HepG2 (cell line): Measurements from ENCODE around the gene MRPL34. TPM values are rescaled to one million over a fixed set of nuclear protein-coding genes. Genes with fewer than 3 reads are reported as not detected.

Experiments
- ARHGAP35 ChIP-seq: sonication (generic); formaldehyde crosslinking; IDR thresholded peaks from 2 replicates; pipeline ENCODE4 v1.9.0; 2022; ENCODE audit warnings: mild to moderate bottlenecking, inconsistent platforms, moderate library complexity, missing genetic modification reagents, borderline replicate concordance
- CCDC6 ChIP-seq: sonication (generic); formaldehyde crosslinking; IDR thresholded peaks from 2 replicates; pipeline ENCODE4 v1.8.1; 2022; ENCODE audit warnings: mild to moderate bottlenecking, missing genetic modification reagents, moderate library complexity
- EED ChIP-seq: sonication (generic); formaldehyde crosslinking; IDR thresholded peaks from 2 replicates; pipeline ENCODE4 v1.5.0; 2020; ENCODE audit warnings: mild to moderate bottlenecking, missing genetic modification reagents
- KLF6 ChIP-seq: IDR thresholded peaks from 2 replicates; pipeline ENCODE4 v1.8.0; 2016; ENCODE audit warnings: missing biosample characterization, missing genetic modification reagents
- PAXIP1 ChIP-seq: sonication (generic); formaldehyde crosslinking; conservative IDR thresholded peaks from 2 replicates; pipeline ENCODE4 v1.4.0; 2020; ENCODE audit warnings: mild to moderate bottlenecking, missing genetic modification reagents, moderate library complexity
- PHB2 ChIP-seq: fragments of 450-650 bp; IDR thresholded peaks from 2 replicates; pipeline ENCODE4 v1.6.1; 2018; ENCODE audit not compliant: partially characterized antibody
- POGK ChIP-seq: sonication (generic); formaldehyde crosslinking; conservative IDR thresholded peaks from 2 replicates; pipeline ENCODE4 v1.8.0; 2022; ENCODE audit warnings: mild to moderate bottlenecking, moderate library complexity, missing genetic modification reagents
- RNF2 ChIP-seq: fragments of 450-650 bp; conservative IDR thresholded peaks from 2 replicates; pipeline ENCODE4 v1.6.1; 2016; ENCODE audit warnings: low read depth
- SP4 ChIP-seq: sonication (generic); formaldehyde crosslinking; IDR thresholded peaks from 2 replicates; pipeline ENCODE4 v1.8.1; 2023; ENCODE audit warnings: mild to moderate bottlenecking, missing genetic modification reagents
- XRCC5 ChIP-seq: fragments of 200-400 bp; formaldehyde crosslinking; optimal IDR thresholded peaks from 2 replicates; pipeline ENCODE3; 2017; ENCODE audit warnings: mild to moderate bottlenecking, low read length
- ZBTB14 ChIP-seq: sonication (generic); formaldehyde crosslinking; IDR thresholded peaks from 2 replicates; pipeline ENCODE4 v1.4.0; 2020; ENCODE audit warnings: missing genetic modification reagents
- ZFP41 ChIP-seq: sonication (generic); formaldehyde crosslinking; IDR thresholded peaks from 2 replicates; pipeline ENCODE4 v1.4.0; 2020; ENCODE audit warnings: mild to moderate bottlenecking, missing genetic modification reagents, borderline replicate concordance
- ZMAT5 ChIP-seq: sonication (generic); formaldehyde crosslinking; IDR thresholded peaks from 2 replicates; pipeline ENCODE4 v1.5.0; 2020; ENCODE audit warnings: mild to moderate bottlenecking, low read depth, missing genetic modification reagents, borderline replicate concordance
- ZNF280B ChIP-seq: sonication (generic); formaldehyde crosslinking; IDR thresholded peaks from 2 replicates; pipeline ENCODE4 v1.5.0; 2020; ENCODE audit warnings: missing genetic modification reagents, mild to moderate bottlenecking, borderline replicate concordance
- ZNF576 ChIP-seq: sonication (generic); formaldehyde crosslinking; IDR thresholded peaks from 2 replicates; pipeline ENCODE4 v1.4.0; 2020; ENCODE audit warnings: mild to moderate bottlenecking, missing genetic modification reagents
- ZNF75D ChIP-seq: sonication (generic); formaldehyde crosslinking; IDR thresholded peaks from 2 replicates; pipeline ENCODE4 v1.8.1; 2023; ENCODE audit warnings: missing genetic modification reagents, mild to moderate bottlenecking, borderline replicate concordance
- ZNF776 ChIP-seq: sonication (generic); formaldehyde crosslinking; IDR thresholded peaks from 2 replicates; pipeline ENCODE4 v1.4.0; 2020; ENCODE audit warnings: mild to moderate bottlenecking, missing genetic modification reagents
- ZSCAN9 ChIP-seq: IDR thresholded peaks from 2 replicates; pipeline ENCODE4 v1.6.1; 2016; ENCODE audit warnings: borderline replicate concordance
- polyA plus RNA-seq, 8 experiments: library from polyadenylated mRNA; depleted of rRNA in 3 of 8; stranded (reverse) in 7 of 8; unstranded in 1 of 8; fragments of >200 nt; fragmentation: Illumina TruSeq in 4 of 8; extraction: Trizol in 4 of 8; gene quantifications; 2 replicates each; pipeline versions ENCODE4 v1.2.1 to v1.2.3, GENCODE V29; 2011 to 2016; ENCODE audit warnings: low read depth in 4 of 8, missing spikeins in 1 of 8, mixed read lengths in 1 of 8; ENCODE audit not compliant: insufficient read depth in 1 of 8
- total RNA-seq, 5 experiments: library from RNA; depleted of rRNA; stranded (reverse); fragments of >200 nt; fragmentation: Illumina TruSeq; extraction: Trizol; gene quantifications; 2 replicates each; pipeline ENCODE4 v1.2.3, GENCODE V29; 2016; ENCODE audit warnings: low read depth in 1 of 5
- TF ChIP-seq, protein P1 (sequence below): sonication (generic); IDR thresholded peaks from 2 replicates; pipeline ENCODE4 v1.6.1; 2016; ENCODE audit warnings: low read depth, borderline replicate concordance

The MRPL34 gene
- total and polyA plus RNA-seq, 2 of the 13 experiments (the other 11 are each of a cell fraction or from before 2014, with no cell fraction given): 74.0 to 77.3 TPM

DNA sequence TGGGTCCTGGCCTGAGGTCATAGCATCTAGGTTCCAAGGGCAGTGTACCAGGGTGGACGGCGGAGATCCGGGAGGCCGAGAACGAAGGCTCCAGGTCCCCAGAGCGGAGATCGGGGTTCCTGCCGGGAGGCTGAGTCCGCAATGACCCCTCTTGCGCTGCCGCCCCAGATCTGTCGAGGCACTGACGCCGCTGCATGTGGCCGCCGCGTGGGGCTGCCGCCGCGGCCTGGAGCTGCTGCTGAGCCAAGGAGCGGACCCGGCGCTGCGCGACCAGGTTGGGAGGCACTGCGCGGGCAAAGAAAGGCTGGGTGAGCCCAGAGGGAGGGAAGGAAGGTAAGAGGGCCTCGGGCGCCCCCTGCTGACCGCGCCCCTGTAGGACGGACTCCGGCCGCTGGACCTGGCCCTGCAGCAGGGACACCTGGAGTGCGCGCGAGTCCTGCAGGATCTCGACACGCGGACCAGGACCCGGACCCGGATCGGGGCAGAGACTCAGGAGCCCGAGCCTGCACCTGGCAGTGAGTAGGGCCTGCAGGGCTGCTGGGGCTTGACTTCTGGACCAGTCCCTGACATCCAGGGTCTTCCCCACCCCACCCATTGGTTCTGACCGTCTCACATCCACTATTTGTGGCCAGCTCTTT, 23.1 kb upstream of the MRPL34 start (continued):
- TF ChIP-seq ZSCAN9 (CRISPR knock-in tag) (no peak), ZNF576 (0 out of 2 replicates have a peak, but pooled peaks have one; percentile 69), POGK (CRISPR knock-in tag) (peak; percentile 82), SP4 (CRISPR knock-in tag) (peak; percentile 42; the same call in 1 of the 2 replicates), CCDC6 (peak; percentile 78), ZBTB14 (CRISPR knock-in tag) (peak; percentile 50; the same call in 1 of the 2 replicates), KLF6 (0 out of 2 replicates have a peak, but pooled peaks have one; percentile 27), ZNF280B (0 out of 2 replicates have a peak, but pooled peaks have one; percentile 45), ZMAT5 (CRISPR knock-in tag) (no peak), ZFP41 (CRISPR knock-in tag) (0 out of 2 replicates have a peak, but pooled peaks have one; percentile 24), PHB2 (no peak), EED (CRISPR knock-in tag) (no peak), ZNF776 (CRISPR knock-in tag) (peak; percentile 84), ARHGAP35 (CRISPR knock-in tag) (peak; percentile 56; the same call in 1 of the 2 replicates), RNF2 (no peak), XRCC5 (peak; percentile 40), ZNF75D (CRISPR knock-in tag) (no peak), PAXIP1 (CRISPR knock-in tag) (peak; percentile 25; the same call in 1 of the 2 replicates)
- TF ChIP-seq, protein P1, sequence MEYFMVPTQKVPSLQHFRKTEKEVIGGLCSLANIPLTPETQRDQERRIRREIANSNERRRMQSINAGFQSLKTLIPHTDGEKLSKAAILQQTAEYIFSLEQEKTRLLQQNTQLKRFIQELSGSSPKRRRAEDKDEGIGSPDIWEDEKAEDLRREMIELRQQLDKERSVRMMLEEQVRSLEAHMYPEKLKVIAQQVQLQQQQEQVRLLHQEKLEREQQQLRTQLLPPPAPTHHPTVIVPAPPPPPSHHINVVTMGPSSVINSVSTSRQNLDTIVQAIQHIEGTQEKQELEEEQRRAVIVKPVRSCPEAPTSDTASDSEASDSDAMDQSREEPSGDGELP: peak; percentile 38; the same call in 1 of the 2 replicates
